Trophoblast cell (in vitro differentiated cells and primary cell): ENCODE measurements around the gene RAP1GAP.

Source experiments
- DNase-seq, 2 donors: peaks; one replicate each; pipeline ENCODE4 v3.0.0-alpha.2; 2016
- H2AFZ ChIP-seq: 2 replicates; pipeline ENCODE4 v1.6.1; 2013; ENCODE audit warnings: low read length, moderate library complexity, mild to moderate bottlenecking; ENCODE audit not compliant: insufficient read depth, poor library complexity
- H2AK5ac ChIP-seq: 2 replicates; pipeline ENCODE4 v1.6.1; 2013; ENCODE audit warnings: mild to moderate bottlenecking, low read length
- H2BK120ac ChIP-seq: 2 replicates; pipeline ENCODE4 v1.6.1; 2013; ENCODE audit warnings: low read length, mild to moderate bottlenecking, moderate library complexity; ENCODE audit not compliant: insufficient read depth, poor library complexity
- H2BK12ac ChIP-seq: 2 replicates; pipeline ENCODE4 v1.6.1; 2013; ENCODE audit warnings: mild to moderate bottlenecking, low read length, moderate library complexity
- H2BK5ac ChIP-seq: 2 replicates; pipeline ENCODE4 v1.6.1; 2013; ENCODE audit warnings: low read length, low read depth, moderate library complexity, mild to moderate bottlenecking; ENCODE audit not compliant: poor library complexity
- H3K14ac ChIP-seq: 2 replicates; pipeline ENCODE4 v1.6.1; 2013; ENCODE audit warnings: mild to moderate bottlenecking, low read length
- H3K18ac ChIP-seq: 2 replicates; pipeline ENCODE4 v1.6.1; 2013; ENCODE audit warnings: mild to moderate bottlenecking, low read length
- H3K23ac ChIP-seq: 2 replicates; pipeline ENCODE4 v1.6.1; 2013; ENCODE audit warnings: low read length
- H3K27ac ChIP-seq: 2 replicates; pipeline ENCODE4 v1.5.1; 2013; ENCODE audit warnings: low read depth, mild to moderate bottlenecking, inconsistent platforms, low read length, moderate library complexity
- H3K27me3 ChIP-seq: 2 replicates; pipeline ENCODE4 v1.6.1; 2013; ENCODE audit warnings: inconsistent platforms, mild to moderate bottlenecking, low read length, moderate library complexity; ENCODE audit not compliant: insufficient read depth
- H3K36me3 ChIP-seq, 2 experiments: 1 replicate in 1 of 2; 2 replicates in 1 of 2; pipeline ENCODE4 v1.6.1; 2013; ENCODE audit warnings: low read length in 2 of 2, mild to moderate bottlenecking in 2 of 2, moderate library complexity in 1 of 2; ENCODE audit not compliant: insufficient read depth in 2 of 2, control insufficient read depth in 1 of 2
- H3K4ac ChIP-seq: 2 replicates; pipeline ENCODE4 v1.6.1; 2013; ENCODE audit warnings: low read depth, mild to moderate bottlenecking, low read length, moderate library complexity
- H3K4me1 ChIP-seq, 2 experiments: 1 replicate in 1 of 2; 2 replicates in 1 of 2; pipeline ENCODE4 v1.6.1; 2013; ENCODE audit warnings: low read length in 2 of 2, mild to moderate bottlenecking in 2 of 2, moderate library complexity in 1 of 2; ENCODE audit not compliant: insufficient read depth in 2 of 2, control insufficient read depth in 1 of 2
- H3K4me2 ChIP-seq: 2 replicates; pipeline ENCODE4 v1.6.1; 2013; ENCODE audit warnings: inconsistent platforms, mild to moderate bottlenecking, low read length, moderate library complexity
- H3K4me3 ChIP-seq: 2 replicates; pipeline ENCODE4 v1.5.1; 2013; ENCODE audit warnings: mild to moderate bottlenecking, low read depth, low read length, inconsistent platforms
- H3K79me1 ChIP-seq: one replicate; pipeline ENCODE4 v1.6.1; 2013; ENCODE audit warnings: low read length
- H3K79me2 ChIP-seq: 2 replicates; pipeline ENCODE4 v1.6.1; 2013; ENCODE audit warnings: low read length, mild to moderate bottlenecking; ENCODE audit not compliant: control insufficient read depth, insufficient read depth, poor library complexity
- H3K9ac ChIP-seq: 2 replicates; pipeline ENCODE4 v1.6.1; 2013; ENCODE audit warnings: mild to moderate bottlenecking, low read length
- H3K9me3 ChIP-seq: 2 replicates; pipeline ENCODE4 v1.6.1; 2013; ENCODE audit warnings: low read depth, mild to moderate bottlenecking, control low read depth, inconsistent platforms, low read length; ENCODE audit not compliant: insufficient read depth
- H4K12ac ChIP-seq: 2 replicates; pipeline ENCODE4 v1.6.1; 2013; ENCODE audit warnings: low read depth, mild to moderate bottlenecking, low read length, moderate library complexity
- H4K8ac ChIP-seq: 2 replicates; pipeline ENCODE4 v1.6.1; 2013; ENCODE audit warnings: low read depth, mild to moderate bottlenecking, low read length, moderate library complexity
- H4K91ac ChIP-seq: one replicate; pipeline ENCODE4 v1.6.1; 2013; ENCODE audit warnings: low read depth, mild to moderate bottlenecking, low read length, moderate library complexity
- WGBS: extraction: QIAGEN DNeasy Blood & Tissue Kit; methylation state at CpG from one replicate; pipeline ENCODE4 v1.1.7; 2013; ENCODE audit warnings: missing lambda C conversion rate; ENCODE audit not compliant: insufficient read length, insufficient coverage; ENCODE audit errors: extremely low coverage; 5-methylcytosine and 5-hydroxymethylcytosine counted together

The RAP1GAP gene

GRCh38 chr1:21647431-21648351, 21.5 kb downstream of the RAP1GAP start:
- no peak overlapping the region for H2BK120ac ChIP-seq
- no peak overlapping the region for H2AFZ ChIP-seq
- H2BK12ac ChIP-seq = no peak overlapping the region
- no peak overlapping the region for H4K12ac ChIP-seq
- H3K23ac ChIP-seq = no peak overlapping the region
- H3K4me1 ChIP-seq = peaks cover 3 to 5% of the 10 kb centered on the region in 2 experiments
- peak overlapping the region; percentile 23 for H3K4me2 ChIP-seq
- no peak overlapping the region for H3K4me3 ChIP-seq
- no peak overlapping the region for H2BK5ac ChIP-seq
- H3K18ac ChIP-seq = no peak overlapping the region
- no peaks in the 10 kb centered on the region for H3K79me2 ChIP-seq
- no peaks in the 10 kb centered on the region for H3K79me1 ChIP-seq
- peak; percentile 58 to 87 for DNase-seq
- H4K91ac ChIP-seq = no peak overlapping the region
- H3K36me3 ChIP-seq = no peaks in the 10 kb centered on the region
- WGBS = no CpG with 5 or more reads among the region's 19 CpGs
- peaks cover 17% of the 10 kb centered on the region for H3K27me3 ChIP-seq
- no peak overlapping the region for H4K8ac ChIP-seq
- no peak overlapping the region for H3K14ac ChIP-seq
- H3K4ac ChIP-seq = no peak overlapping the region
- H2AK5ac ChIP-seq = no peak overlapping the region
- peaks cover 3% of the 10 kb centered on the region for H3K9me3 ChIP-seq
- H3K27ac ChIP-seq = no peak overlapping the region
- H3K9ac ChIP-seq = no peak overlapping the region

- Histone ChIP-seq H3K4me2 (no peak overlapping the region), H4K8ac (no peak overlapping the region), H3K9me3 (peaks cover 2% of the 10 kb centered on the region), H2AFZ (no peak overlapping the region), H3K23ac (no peak overlapping the region), H3K79me2 (no peaks in the 10 kb centered on the region), H4K12ac (no peak overlapping the region), H2AK5ac (no peak overlapping the region), H4K91ac (no peak overlapping the region), H3K9ac (no peak overlapping the region), H3K79me1 (no peaks in the 10 kb centered on the region), H3K14ac (no peak overlapping the region), H2BK12ac (no peak overlapping the region), H3K27me3 (no peaks in the 10 kb centered on the region), H2BK120ac (no peak overlapping the region), H3K4me3 (no peak overlapping the region), H3K4ac (no peak overlapping the region), H3K18ac (no peak overlapping the region), H3K4me1 (no peaks in the 10 kb centered on the region), H2BK5ac (no peak overlapping the region), H3K36me3 (no peaks in the 10 kb centered on the region), H3K27ac (no peak overlapping the region)
- DNase-seq = no peak
- WGBS = no CpG with 5 or more reads among the region's 5 CpGs
Measured at GRCh38 chr1:21645550-21645949, 23.6 kb downstream of the RAP1GAP start.

- DNase-seq = no peak
Measured at GRCh38 chr1:21644906-21645305, 24.3 kb downstream of the RAP1GAP start.

GRCh38 chr1:21644348-21644747, 24.8 kb downstream of the RAP1GAP start:
- no peak overlapping the region for H2AFZ ChIP-seq
- H3K36me3 ChIP-seq = no peaks in the 10 kb centered on the region
- no peak overlapping the region for H3K18ac ChIP-seq
- peaks cover 2% of the 10 kb centered on the region for H3K9me3 ChIP-seq
- H3K23ac ChIP-seq = no peak overlapping the region
- H3K4ac ChIP-seq = no peak overlapping the region
- no peak overlapping the region for H3K27ac ChIP-seq
- no peak for DNase-seq
- no peak overlapping the region for H3K14ac ChIP-seq
- no peaks in the 10 kb centered on the region for H3K79me2 ChIP-seq
- H2BK120ac ChIP-seq = no peak overlapping the region
- no peak overlapping the region for H4K91ac ChIP-seq
- WGBS = no CpG with 5 or more reads among the region's 10 CpGs
- no peak overlapping the region for H3K4me3 ChIP-seq
- H2BK5ac ChIP-seq = no peak overlapping the region
- no peak overlapping the region for H2BK12ac ChIP-seq
- no peak overlapping the region for H3K9ac ChIP-seq
- no peaks in the 10 kb centered on the region for H3K27me3 ChIP-seq
- no peak overlapping the region for H4K12ac ChIP-seq
- H3K4me1 ChIP-seq = no peaks in the 10 kb centered on the region
- no peak overlapping the region for H2AK5ac ChIP-seq
- no peaks in the 10 kb centered on the region for H3K79me1 ChIP-seq
- H3K4me2 ChIP-seq = no peak overlapping the region
- no peak overlapping the region for H4K8ac ChIP-seq

More at GRCh38 chr1:21644906-21645305, 24.3 kb downstream of the RAP1GAP start:
- Histone ChIP-seq H2AK5ac (no peak overlapping the region), H2AFZ (no peak overlapping the region), H3K23ac (no peak overlapping the region), H2BK5ac (no peak overlapping the region), H4K12ac (no peak overlapping the region), H3K27ac (no peak overlapping the region), H3K14ac (no peak overlapping the region), H4K8ac (no peak overlapping the region), H3K4me3 (no peak overlapping the region), H2BK120ac (no peak overlapping the region), H3K18ac (no peak overlapping the region), H3K4me2 (no peak overlapping the region), H3K36me3 (no peaks in the 10 kb centered on the region), H3K9ac (no peak overlapping the region), H2BK12ac (no peak overlapping the region), H3K4ac (no peak overlapping the region), H3K9me3 (peaks cover 2% of the 10 kb centered on the region), H3K27me3 (no peaks in the 10 kb centered on the region), H3K79me1 (no peaks in the 10 kb centered on the region), H3K4me1 (no peaks in the 10 kb centered on the region), H3K79me2 (no peaks in the 10 kb centered on the region), H4K91ac (no peak overlapping the region)
- WGBS = no CpG with 5 or more reads among the region's 5 CpGs
